HG03175 (cell line): Measurements from ENCODE around the gene BEST4.
"Not testable (repeated sequence)": the region's sequence is repeated elsewhere in the genome, so short reads cannot be mapped to it uniquely, and the experiment has no call there.

Experiments
- ATAC-seq: cut with Tn5 transposase; IDR thresholded peaks from one replicate; pipeline ENCODE4 v1.9.1; 2021; ENCODE audit warnings: mild to moderate bottlenecking, moderate library complexity; ENCODE audit not compliant: unreplicated experiment

BEST4 gene

GRCh38 chr1:44778705-44779576 lies 9.0 kb downstream of the BEST4 start:
- no peak for ATAC-seq

- ATAC-seq, result no peak
Measured at GRCh38 chr1:44777969-44778635, 9.9 kb downstream of the BEST4 start.

GRCh38 chr1:44777547-44777946 lies 10.4 kb downstream of the BEST4 start:
- no peak for ATAC-seq

GRCh38 chr1:44776730-44777068 lies 11.3 kb downstream of the BEST4 start:
- no peak for ATAC-seq

GRCh38 chr1:44775930-44776729 lies 11.8 kb downstream of the BEST4 start:
- ATAC-seq, result peak; percentile 21

- peak; percentile 76 for ATAC-seq
Measured at GRCh38 chr1:44775078-44775929, 12.7 kb downstream of the BEST4 start, which contains the start of gene RPS8. Gene RPS8, plus strand, starts transcription at chr1:44775540. Its CDS starts 57 bp downstream, at chr1:44775597.

- not testable (repeated sequence) for ATAC-seq
Measured at GRCh38 chr1:44766421-44766820, 21.5 kb downstream of the BEST4 start.

GRCh38 chr1:44760876-44761275 lies 27.1 kb downstream of the BEST4 start:
- no peak for ATAC-seq

GRCh38 chr1:44759077-44759476 lies 28.9 kb downstream of the BEST4 start:
- ATAC-seq, result no peak

GRCh38 chr1:44757420-44757819 lies 30.6 kb downstream of the BEST4 start:
- no peak for ATAC-seq

GRCh38 chr1:44747878-44748277 lies 40.1 kb downstream of the BEST4 start:
- no peak for ATAC-seq

GRCh38 chr1:44743211-44743610 lies 44.8 kb downstream of the BEST4 start:
- ATAC-seq, result no peak

GRCh38 chr1:44740179-44740617 lies 47.8 kb downstream of the BEST4 start:
- no peak for ATAC-seq

GRCh38 chr1:44739307-44740178 lies 48.4 kb downstream of the BEST4 start, which contains the start of gene KIF2C:
Gene KIF2C, plus strand, starts transcription at chr1:44739837. Its CDS starts 96 bp downstream, at chr1:44739933.
- ATAC-seq, result peak; percentile 98

- ATAC-seq, result not testable (repeated sequence)
Measured at GRCh38 chr1:44738953-44739306, 49.0 kb downstream of the BEST4 start.

- no peak for ATAC-seq
Measured at GRCh38 chr1:44735992-44736391, 52.0 kb downstream of the BEST4 start.

GRCh38 chr1:44733784-44734183 lies 54.2 kb downstream of the BEST4 start:
- ATAC-seq, result no peak
